Peyer's patch (tissue), 4 donors: ENCODE results near the gene ANKLE2.

Experiments used
- POLR2A ChIP-seq, 2 donors: fragments of 450-650 bp; IDR thresholded peaks; one replicate each; pipeline ENCODE4 v1.5.1; 2017; ENCODE audit warnings: antibody characterized with exemption in 2 of 2, mild to moderate bottlenecking in 2 of 2, moderate library complexity in 2 of 2
- TF ChIP-seq, protein P1 (sequence below), 6 experiments: fragments of 450-650 bp in 4 of 6; fragments of 200-600 bp in 2 of 6; sonication (generic) in 1 of 6; IDR thresholded peaks; one replicate each; pipeline ENCODE4 v1.5.1; 2017 to 2019; ENCODE audit warnings: antibody characterized with exemption in 6 of 6, mild to moderate bottlenecking in 3 of 6, moderate library complexity in 1 of 6

DNA sequence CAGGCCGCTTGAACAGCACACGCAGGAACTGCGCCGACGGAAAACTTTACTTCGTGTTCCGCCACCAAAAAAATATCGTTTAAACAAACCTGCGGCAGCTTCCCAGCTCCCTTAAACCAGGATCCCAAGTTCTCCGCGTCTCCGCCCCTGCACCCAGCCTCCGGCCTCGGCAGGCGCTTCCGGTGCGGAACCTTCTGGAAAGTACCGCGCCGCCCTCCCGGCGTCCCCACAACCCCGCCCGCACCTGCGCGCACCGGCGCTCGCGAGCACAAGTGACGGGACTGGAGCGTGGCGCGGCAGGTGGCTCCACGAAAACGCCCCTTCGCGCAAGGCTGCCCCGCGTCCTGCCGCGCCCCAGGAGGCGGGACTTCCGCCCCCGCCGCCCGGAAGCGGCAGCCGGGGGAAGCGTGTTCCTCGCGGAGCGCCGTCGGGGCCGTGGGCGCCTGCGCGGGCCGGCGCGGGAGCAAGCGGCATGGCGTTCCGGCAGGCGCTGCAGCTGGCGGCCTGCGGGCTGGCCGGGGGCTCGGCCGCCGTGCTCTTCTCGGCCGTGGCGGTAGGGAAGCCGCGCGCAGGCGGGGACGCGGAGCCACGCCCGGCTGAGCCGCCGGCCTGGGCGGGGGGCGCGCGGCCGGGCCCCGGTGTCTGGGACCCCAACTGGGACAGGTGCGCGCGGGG lies 51.1 kb downstream of the ANKLE2 start, which contains the start of gene PGAM5:
- TF ChIP-seq, protein P1, sequence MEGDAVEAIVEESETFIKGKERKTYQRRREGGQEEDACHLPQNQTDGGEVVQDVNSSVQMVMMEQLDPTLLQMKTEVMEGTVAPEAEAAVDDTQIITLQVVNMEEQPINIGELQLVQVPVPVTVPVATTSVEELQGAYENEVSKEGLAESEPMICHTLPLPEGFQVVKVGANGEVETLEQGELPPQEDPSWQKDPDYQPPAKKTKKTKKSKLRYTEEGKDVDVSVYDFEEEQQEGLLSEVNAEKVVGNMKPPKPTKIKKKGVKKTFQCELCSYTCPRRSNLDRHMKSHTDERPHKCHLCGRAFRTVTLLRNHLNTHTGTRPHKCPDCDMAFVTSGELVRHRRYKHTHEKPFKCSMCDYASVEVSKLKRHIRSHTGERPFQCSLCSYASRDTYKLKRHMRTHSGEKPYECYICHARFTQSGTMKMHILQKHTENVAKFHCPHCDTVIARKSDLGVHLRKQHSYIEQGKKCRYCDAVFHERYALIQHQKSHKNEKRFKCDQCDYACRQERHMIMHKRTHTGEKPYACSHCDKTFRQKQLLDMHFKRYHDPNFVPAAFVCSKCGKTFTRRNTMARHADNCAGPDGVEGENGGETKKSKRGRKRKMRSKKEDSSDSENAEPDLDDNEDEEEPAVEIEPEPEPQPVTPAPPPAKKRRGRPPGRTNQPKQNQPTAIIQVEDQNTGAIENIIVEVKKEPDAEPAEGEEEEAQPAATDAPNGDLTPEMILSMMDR (IDR thresholded peaks at IDR 0.05), result peak in 1 of 6 experiments; percentile 15
- peak; percentile 56 to 82 for TF ChIP-seq POLR2A (IDR thresholded peaks at IDR 0.05)
